WI38 (cell line): Measurements from ENCODE around the gene ANKRD13C.
"Not testable (repeated sequence)": the region's sequence is repeated elsewhere in the genome, so short reads cannot be mapped to it uniquely, and the experiment has no call there.

Experiments
- H3K4me3 ChIP-seq: 2 replicates; pipeline ENCODE4 v1.5.1; 2011; ENCODE audit warnings: low read depth, mild to moderate bottlenecking, control low read depth, low read length
- CTCF ChIP-seq: IDR thresholded peaks from 2 replicates; pipeline ENCODE4 v1.5.1; 2012; ENCODE audit warnings: low read depth, mild to moderate bottlenecking, control low read depth, low read length

Gene ANKRD13C

DNA sequence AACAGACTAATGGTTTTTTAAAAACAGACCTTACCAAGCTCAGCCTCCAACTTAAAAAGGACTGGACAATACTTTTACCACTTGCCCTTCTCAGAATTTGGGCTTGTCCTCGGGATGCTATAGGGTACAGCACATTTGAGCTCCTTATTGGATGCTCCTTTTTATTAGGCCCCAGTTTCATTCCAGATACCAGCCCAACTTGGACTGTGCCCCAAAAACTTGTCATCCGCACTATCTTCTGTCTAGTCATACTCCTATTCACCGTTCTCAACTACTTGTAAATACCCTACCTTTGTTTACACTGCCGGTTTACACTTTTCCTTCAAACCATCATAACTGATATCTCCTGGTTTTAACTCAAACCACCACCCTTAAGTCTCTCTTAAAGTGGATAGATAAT is 17.9 kb upstream of the ANKRD13C start:
- TF ChIP-seq CTCF: no peak
- H3K4me3 ChIP-seq: no peak overlapping the region

GRCh38 chr1:70371586-70371985 is 17.1 kb upstream of the ANKRD13C start:
- H3K4me3 ChIP-seq: not testable (repeated sequence)

GRCh38 chr1:70367397-70367796 is 12.9 kb upstream of the ANKRD13C start:
- not testable (repeated sequence) for H3K4me3 ChIP-seq

DNA sequence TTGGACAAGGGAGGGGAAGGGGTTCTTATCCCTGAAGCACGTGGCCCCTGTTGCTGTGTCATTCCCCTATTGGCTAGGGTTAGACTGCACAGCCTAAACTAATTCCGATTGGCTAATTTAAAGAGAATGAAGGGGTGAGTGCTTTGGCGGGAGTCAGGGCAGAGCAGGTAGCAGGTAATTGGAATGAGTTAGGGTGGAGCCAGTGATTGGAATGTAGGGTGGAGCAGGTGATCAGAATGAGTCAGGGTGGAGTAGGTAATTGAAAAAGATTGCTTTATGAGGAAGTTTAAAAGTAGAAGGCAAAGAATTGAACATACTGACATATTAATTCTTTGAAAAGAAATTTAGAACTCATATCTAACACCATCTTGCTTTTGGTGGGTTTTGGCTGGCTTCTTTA is 12.5 kb upstream of the ANKRD13C start:
- H3K4me3 ChIP-seq: not testable (repeated sequence)

- not testable (repeated sequence) for H3K4me3 ChIP-seq
Measured at GRCh38 chr1:70366425-70366952, 12.0 kb upstream of the ANKRD13C start.

DNA sequence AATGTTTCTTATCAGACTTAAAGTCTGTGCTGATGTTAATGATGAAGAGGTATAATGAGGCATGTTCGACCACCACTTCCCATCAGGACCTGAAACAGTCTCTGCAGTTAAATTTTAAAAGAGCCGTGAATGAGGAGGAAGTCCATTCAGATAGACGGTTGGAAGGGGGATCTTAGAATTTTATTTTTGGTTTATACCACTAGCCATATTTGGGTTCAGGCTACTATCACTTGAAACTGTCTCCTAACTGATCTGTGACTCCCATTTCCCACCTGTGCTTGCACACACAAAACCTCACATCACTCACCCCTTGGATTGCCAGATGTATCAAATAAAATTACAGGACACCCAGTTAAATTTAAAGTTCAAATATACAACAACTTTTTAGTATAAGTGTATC is 9.9 kb upstream of the ANKRD13C start:
- H3K4me3 ChIP-seq: no peak overlapping the region
- no peak for TF ChIP-seq CTCF

- TF ChIP-seq CTCF: no peak
Measured at GRCh38 chr1:70361727-70362398, 7.3 kb upstream of the ANKRD13C start.

DNA sequence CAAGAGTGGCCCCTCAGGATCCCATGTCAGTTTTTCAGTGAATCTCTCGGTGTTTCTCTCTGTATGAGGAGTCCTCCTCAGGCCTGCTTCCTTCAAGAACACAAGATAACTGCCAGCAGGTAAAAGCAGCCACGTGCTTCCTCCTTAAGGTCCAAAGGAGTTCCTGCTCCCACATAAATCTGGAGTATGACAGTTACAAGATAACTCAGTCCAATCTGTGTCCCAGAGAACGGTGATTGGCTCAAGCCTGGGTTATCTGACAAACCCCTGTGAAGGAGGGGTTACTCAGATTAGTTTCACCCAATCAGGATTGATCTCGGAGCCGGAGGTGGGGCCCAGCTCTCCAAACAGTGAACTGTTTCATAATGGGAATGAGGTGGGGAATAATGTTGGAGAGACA is 5.8 kb upstream of the ANKRD13C start:
- TF ChIP-seq CTCF: no peak
- H3K4me3 ChIP-seq: no peak overlapping the region

More at GRCh38 chr1:70361727-70362398, 7.3 kb upstream of the ANKRD13C start:
- H3K4me3 ChIP-seq: no peak overlapping the region

DNA sequence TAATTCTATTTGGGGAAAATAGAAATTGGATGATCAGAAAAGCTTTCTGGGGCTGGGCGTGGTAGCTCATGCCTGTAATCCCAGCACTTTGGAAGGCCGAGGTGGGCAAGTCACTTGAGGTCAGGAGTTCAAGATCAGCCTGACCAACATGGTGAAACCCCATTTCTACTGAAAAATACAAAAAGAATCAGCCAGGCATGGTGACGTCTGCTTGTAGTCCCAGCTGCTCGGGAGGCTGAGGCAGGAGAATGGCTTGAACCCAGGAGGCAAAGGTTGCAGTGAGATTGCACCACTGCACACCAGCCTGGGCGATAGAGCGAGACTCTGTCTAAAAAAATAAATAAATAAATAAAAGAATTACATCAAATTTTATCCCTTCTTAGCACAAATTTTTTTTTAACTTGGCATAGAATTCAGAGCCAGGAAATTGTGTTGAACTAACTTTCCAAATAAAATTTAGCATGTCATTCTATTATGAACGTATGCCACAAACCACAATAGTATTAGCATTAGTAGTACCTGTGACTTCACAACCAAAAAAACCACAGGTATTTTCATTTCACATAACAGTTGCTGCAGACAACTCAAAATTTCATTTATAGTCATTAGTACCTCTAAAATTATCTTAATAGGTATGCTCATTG is 4.5 kb upstream of the ANKRD13C start:
- H3K4me3 ChIP-seq: no peak overlapping the region
- no peak for TF ChIP-seq CTCF
